GM19023 (cell line): Measurements from ENCODE around the gene TBC1D22A.

ENCODE experiments used
- ATAC-seq: cut with Tn5 transposase; IDR thresholded peaks from one replicate; pipeline ENCODE4 v1.9.1; 2021; ENCODE audit warnings: mild to moderate bottlenecking, moderate library complexity; ENCODE audit not compliant: unreplicated experiment

TBC1D22A gene

DNA sequence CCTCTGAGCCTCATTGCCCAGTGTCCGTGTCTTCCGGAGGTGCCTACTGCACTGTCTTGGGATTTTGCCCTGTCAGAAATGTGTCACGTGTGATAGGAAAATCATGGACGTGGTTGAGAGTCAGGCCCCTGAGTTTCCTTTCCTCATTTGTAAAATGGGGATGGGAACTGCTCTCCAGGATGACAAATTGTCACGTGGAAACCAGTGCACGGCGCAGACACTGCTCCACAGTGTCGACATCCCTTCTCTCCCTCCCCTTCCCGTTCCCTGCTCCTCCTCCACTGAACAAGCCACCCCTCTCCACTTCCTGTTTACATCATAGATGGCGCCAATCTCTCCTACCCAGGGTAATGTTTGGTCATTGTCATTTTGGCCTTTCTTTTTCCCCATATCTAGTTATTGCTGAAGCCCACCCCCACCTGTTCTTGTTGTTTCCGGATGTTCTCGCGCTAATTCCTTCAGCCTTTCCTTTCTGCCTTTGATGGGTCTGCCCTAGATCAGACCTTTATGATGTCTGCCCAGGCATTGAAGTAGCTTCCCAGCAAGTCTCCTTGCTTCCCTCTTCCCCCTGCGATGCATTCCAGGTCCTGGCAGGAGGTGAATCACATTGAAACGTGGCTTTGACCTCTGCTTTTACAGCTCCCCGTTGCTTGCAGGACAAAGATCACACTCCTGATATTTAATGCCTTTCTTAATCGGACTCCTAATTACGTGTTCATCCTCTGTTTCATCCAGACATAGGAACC lies 91.8 kb downstream of the TBC1D22A start:
- ATAC-seq = no peak

DNA sequence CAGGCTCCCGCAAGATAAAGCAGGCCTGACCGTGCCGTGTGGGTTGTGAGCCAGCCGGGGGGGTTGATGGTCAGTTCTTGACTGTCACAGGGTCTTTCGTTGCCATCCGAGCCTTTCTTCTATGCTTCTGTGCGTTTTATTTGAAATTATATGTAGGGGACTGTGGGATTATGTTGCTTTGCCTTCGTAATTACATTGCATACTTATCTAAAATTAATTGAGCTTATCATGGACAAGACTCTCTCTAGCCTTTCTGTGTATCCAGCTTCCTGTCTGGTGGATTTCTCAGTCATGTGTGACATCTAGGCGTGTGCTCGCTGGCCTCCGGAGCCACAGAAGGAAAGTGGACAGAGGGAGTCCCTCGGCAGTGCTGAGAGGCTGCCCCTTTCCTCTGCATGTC lies 93.2 kb downstream of the TBC1D22A start:
- no peak for ATAC-seq

DNA sequence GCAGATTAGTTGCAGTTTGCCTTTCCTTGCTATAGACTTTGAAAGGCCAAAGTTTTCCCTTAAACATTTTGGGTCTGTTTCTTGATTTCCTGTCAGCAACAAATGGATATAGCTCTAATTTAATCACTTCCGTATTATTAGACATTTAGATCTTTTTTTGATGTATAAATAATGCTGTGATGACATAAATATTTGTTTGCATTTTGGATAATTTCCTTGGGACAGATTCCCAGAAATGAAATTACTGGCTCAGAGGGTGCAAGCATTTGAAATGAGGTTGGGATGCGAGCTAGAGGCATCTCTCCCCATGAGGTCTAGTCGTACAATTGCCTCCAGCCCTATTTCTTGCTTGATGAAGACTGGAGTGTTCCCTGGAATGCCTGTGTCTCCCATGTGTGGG lies 94.2 kb downstream of the TBC1D22A start:
- ATAC-seq = no peak

DNA sequence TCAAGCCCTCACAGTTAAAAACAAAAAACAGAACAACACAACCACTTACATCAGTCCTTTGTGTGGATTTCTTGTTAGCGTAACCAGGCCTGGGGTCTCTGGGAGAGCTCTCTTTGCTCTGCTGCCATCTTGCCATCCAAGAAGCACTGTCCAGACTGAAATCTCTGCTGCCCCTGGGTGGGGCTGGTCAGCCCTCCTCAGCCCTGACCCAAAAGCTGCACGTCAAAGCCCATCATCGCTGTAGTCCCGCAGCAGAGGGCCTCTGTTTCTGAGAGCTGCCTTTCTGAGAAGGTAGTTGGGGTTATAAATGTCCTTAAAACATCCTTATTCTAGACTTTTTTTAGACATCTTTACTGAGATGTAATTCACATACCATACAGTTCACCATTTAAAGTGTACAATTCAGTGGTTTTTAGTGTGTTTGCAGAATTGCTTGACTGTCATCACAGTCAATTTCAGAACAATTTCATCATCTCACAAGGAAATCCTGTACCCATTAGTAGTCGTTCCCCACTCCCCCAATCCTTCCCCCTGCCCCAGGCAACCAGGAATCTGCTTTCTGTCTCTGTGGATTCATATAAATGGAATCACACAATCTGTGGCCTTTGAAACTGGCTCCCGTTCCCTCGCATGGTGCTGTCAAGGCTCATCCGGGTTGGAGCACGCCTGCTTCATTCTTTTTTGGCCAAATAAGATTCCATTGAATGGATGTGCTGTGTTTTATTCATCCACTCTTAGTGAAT lies 94.9 kb downstream of the TBC1D22A start:
- no peak for ATAC-seq

DNA sequence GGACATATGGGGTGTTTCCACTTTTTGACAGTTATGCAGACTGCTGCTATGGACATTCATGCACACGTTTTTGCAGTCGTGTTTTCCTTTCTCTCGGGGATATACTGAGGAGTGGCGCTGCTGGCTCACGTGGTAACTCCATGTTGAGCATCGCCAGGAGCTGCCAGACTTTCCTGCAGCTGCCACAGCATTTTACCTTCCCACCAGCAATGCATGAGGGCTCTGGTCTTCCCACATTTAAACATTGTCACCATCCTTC lies 95.4 kb downstream of the TBC1D22A start:
- ATAC-seq = no peak

DNA sequence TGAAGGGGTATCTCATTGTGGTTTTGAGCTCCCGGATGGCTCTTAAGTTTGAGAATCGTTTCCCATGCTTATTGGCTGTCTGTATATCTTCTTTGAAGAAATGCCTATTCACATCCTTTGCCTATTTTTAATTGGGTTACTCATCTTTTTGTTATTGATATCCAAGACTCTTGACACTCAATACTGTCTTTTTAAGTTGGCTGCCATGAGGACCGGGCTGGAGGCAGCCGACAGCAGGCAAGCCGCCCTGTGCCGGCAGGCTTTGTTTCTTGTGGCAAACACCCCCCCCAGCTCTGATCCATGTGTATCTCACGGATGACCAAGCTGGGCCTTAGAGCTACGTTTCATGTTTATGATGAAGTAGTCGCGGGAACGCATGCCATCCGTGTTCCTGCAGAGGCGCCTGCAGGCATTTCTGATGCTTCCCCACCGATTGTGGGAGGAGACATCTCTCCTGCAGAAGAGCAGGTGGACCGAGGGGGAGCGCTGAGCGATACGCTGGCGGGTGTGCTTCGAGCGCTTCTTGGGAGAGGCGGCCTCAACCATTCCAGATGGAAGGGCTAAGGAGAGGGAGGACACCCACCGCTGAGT lies 95.8 kb downstream of the TBC1D22A start:
- ATAC-seq = no peak

DNA sequence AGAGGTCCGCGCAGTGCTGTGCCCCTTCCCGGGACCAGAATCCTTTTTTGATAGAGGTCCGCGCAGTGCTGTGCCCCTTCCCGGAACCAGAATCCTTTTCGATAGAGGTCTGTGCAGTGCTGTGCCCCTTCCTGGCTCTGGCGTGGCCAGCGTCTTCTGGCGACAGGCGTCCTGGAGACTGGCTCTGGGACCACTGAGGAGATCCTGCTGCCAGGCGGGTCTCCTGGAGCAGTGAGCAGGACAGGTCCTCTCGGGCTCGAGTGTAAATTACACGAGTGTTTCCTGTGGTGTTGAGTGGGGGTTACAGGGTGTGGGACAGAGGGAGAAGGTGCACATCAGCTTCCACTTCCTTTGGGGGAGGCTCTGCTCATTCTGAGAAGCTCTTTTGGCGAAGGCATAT lies 98.1 kb downstream of the TBC1D22A start:
- no peak for ATAC-seq

DNA sequence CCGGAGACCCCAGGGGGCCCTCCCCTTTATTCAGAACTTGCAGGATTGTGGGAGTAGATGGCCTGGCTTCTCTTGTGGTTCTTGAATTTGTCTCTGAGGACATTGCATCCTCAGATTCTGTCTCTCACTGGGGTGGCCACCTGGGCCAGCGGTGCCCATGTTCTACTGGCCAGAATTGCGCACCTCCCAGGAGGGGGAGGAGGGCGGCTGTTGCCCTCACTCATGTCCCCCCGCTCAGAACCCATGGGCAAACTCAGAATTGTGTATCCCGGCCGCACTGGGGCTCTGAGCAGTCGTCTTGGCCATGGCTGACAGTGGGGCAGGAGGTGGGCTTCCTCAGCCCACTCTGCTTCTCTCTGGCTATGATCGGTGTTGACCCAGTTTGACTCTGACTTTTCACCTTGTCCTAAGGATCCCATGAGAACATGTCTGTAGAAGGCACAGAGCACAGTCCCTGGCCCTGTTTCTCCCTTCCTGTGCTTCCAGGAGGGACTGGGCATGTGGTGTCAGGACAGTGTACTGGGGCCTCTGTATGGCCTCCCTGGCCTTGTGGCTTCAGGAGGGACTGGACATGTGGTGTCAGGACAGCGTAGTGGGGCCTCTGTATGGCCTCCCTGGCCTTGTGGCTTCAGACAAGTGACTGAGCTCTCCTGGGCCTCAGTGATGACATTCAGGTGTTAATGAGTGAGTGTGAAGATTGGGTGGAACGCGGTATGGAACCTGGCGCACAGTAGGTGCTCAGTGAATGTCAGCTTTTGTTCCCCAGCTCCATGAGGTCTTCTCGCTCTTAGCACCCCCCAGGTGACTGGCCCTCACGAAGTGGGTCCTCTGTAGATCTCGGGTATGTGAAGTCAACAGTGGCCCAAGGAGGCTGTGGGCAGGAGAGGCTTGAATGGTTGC lies 99.3 kb downstream of the TBC1D22A start:
- no peak for ATAC-seq

DNA sequence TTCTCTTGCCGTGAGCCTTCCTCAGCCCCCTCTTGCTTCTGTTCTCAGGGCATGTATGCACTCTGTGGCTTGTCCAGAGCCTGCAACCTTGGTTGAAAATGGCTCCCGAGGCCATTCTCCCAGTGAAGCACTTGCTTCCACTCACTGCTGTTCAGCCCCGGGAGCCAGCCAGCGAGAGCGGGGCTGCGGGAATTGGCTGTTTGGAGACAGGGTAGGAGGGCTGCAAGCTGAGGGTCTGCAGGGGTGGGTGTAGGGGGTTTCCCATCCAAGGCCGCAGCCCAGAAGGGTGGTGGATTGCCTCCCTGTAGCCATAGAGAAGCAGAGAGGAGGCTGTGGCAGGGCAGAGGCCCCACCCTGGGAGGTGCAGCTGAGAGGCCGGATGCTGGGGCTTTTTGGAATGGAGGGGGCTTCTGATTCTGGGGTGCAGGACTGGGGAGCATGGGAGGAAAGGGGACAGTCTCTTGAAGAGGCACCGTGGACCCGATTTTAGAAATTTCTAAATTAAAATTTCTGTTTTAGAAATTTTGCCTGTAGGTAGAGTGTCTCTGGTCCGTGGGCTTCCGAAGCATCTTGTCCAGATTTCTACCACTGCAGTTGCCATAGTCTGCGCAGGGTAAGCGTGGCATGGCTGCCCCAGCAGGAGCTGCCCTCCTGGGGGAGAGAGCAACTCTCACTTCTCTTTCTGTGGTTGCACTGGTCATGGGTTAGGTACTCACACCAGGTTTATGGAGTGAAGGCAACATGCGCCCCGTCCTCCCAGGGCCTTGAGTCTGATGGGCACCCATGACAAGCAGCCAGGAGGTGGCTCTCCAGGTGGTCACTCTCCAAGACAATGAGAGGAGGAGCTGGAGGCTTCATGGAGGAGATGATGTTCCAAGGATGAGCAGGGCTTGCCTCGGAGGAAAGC lies 100.2 kb downstream of the TBC1D22A start:
- ATAC-seq = no peak

DNA sequence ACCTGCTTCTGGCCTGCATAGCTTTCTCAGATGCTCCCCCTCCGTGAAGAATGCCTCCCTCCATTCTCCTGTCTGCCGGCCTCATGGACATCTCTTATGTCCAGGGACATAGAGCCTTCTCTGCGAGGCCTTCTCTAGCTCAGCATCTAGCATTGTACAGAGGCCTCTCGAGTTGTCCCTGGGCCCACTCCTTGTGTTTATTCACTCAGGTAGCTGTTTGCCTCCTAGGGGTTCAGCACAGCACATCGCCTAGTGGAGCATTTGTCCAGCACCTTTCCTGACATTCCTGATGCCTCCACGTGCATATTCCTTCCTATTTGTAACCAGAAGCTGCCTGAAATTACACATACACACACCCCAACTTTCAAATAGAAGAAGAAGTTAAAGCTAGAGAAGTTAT lies 101.3 kb downstream of the TBC1D22A start:
- ATAC-seq = no peak

DNA sequence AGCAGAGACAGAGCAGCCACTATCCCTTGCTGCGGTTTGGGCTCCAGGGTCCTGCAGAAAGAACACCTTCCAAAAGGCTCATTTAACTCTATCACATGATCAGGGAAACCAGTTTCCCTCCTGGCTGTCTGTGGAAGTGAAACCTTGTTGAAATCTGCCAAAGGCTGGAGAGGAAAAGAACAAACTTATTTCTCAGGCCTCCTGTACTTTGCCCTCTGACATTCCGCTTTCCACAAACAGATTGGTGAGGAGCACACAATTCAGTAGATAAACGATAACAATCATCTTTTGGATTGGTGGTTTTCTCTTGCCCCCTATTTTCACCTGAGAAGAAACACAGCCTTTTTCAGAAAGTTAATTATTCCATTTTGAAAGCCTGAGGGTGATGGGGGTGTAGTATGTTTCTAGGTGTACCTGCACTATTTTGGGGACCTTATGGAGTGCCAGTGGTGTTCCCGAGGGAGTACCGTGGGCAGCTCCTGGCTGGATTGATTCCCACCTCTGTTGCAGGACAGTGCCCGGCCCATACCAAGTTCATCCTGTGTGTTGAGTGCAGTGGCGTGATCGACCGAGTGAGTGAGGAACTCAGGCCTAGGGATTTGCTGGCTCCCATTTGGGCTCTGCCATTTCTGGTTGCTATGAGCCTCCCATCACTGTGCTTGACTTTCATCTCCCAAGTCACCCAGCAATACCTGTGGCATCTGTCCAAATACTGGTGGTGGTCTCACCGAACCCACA lies 102.0 kb downstream of the TBC1D22A start:
- ATAC-seq = no peak

DNA sequence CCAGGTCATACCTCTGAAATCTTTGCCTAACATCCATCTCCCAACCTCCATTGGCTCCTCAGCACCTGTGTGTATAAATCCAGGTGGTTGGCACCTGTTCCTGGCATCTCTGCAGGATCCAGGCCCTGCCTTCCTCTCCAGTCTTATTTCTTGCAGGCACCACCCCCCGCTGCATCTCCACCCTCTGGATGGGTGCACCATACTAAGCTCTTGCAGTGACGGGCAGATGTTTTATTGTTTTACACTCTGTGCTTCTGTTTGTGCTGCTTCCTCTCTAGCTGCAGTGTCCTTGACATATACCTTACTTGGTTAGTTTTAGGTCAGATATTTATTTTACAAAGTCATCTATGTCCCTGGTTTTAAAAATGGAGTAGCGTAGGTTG lies 102.6 kb downstream of the TBC1D22A start:
- no peak for ATAC-seq

DNA sequence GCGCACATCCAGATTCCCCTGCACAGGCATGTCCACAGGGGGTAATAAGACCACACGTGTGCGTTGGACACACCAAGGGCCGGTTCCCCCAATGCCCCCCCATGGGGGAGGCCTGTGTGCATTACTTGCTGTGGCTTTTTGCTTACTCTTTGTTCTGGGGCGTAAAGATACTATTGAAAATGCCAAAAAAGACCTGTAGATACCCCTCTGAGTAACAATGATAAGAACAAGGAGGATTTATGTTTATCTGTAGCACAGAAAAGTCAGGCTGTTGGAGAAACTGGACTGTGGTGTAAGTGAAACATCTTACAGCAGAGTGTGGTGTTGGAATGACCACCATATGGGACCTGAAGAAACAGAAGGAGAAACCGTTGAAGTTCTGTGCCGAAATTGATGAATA lies 103.2 kb downstream of the TBC1D22A start:
- ATAC-seq = no peak

DNA sequence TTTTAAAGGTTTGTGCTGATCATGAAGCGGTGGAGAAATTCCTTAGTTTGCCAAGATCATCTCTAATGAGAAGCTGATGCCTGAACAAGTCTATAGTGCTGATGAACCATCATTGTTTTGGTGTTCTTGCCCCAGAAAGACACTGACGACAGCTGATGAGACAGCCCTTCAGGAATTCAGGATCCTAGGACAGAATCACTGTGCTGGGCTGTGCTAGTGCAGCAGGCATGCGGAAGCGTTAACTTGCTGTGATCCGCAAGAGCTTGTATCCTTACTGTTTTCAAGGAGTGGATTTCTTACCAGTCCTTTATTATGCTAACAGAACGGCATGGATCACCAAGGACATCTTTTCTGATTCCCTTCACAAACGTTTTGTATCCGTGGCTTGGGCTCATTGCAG lies 104.1 kb downstream of the TBC1D22A start:
- no peak for ATAC-seq

DNA sequence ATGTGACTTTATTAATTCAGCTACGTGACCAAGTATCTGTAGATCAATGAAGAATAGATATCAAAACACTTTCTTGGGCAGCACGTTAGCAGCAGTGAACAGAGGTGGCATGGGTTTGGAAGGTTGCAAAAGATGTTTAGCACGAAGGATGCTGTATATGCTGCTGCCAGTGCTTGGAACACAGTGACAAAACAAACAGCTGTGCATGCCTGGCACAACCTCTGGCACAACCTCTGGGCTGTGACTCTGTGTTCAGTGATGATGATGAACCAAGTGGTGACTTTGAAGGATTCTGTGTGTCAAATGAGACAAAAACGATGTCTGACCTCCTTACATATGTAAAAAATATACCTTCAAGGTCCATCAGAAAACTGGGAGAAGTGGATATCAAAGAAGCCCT lies 104.7 kb downstream of the TBC1D22A start:
- ATAC-seq = no peak

DNA sequence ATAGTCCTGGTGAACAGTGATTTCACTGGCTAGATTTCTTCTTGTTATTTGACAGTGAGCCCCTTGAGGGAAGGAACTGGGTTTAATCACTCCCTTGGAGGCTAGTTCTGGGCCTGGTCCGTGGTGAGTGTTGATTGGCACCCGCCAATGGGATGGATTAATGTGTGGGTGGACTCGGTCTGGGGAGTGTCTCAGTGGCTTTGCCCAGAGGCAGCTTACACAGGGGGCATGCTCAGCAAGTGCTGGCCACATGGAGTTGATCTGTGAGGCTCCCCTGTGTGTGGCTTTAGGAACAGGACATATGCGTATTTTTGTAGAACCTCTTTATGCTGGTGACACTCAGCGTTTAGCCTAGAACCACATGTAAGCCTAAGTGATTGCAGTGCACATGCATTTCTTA lies 106.9 kb downstream of the TBC1D22A start:
- ATAC-seq = no peak

DNA sequence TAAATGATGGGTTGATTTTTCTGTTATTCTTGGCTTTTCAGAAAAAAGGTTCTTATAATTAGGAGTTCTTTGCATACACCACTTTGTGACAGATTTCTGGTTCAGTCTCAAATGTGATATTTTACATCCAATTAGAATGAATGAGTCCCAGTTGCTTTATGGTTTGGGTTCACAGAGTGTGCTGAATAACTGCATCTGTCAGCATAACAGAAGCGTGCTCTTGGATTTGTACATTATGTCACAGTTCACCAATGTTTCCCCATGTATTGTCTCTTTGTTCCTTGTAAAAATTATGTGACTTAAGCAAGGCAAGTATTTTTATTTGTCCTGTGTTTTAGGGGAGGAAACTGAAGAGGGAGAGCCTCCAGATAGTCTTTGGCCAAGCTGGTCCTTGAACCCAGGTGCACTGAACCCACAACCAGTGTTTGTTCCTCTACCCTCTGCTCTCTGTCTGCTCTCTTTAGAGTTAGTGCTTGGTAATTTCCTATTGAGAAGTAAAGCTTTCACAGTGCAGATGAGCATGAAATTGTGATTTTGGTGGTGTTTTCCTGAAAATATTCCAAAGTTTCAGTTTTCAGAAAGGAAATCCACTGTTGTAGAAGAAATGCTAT lies 107.5 kb downstream of the TBC1D22A start:
- no peak for ATAC-seq

DNA sequence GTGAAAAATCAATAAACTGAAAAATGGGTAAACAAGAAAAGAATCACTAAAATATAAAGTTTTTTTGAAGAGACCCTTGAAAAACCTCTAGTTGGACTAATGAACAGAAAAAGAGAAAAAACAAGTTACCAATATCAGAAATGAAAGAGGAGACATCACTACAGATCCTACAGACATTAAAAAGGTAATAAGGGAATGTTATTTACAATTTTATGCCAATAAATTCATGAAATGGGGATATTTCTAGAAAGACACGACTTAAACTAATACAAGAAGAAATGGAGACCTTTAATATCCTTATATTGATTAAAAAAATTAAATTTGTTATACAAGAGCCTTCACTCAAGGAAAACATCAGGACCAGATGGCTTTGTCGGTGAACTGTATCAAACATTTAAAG lies 109.4 kb downstream of the TBC1D22A start:
- ATAC-seq = no peak

DNA sequence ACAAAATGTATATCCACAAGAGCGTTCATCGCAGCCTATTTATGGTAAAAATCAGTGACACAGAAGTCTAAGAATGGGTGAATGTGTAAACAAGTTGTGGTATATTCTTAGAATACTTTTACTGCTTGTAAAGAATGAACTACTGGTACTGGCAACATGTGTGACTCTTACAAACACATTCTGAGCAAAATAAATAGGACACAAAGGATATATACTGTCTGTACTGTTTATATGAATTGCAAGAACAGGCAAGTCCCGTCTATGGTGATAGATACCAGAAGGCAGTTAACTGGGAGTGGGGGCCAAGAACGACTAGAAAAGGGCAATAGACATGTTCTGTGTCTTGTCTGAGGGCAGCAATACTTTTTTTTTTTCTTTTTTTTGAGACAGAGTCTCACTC lies 112.6 kb downstream of the TBC1D22A start:
- ATAC-seq = no peak
